HEK293 (cell line): Measurements from ENCODE around the gene GPR33.

Experiments
- CTCF ChIA-PET: fragments of 350-600 bp; formaldehyde crosslinking; extraction: SDS; loops from one replicate; lab custom pipeline; 2021; ENCODE audit warnings: antibody characterized with exemption; lab: Yijun Ruan, JAX
- POLR2A ChIA-PET: fragments of 300-600 bp; formaldehyde crosslinking; extraction: SDS; loops from one replicate; lab custom pipeline; 2020; ENCODE audit warnings: antibody characterized with exemption, inconsistent platforms; lab: Yijun Ruan, JAX
- H3K27ac ChIP-seq: fragments of 200-500 bp; sonication (Bioruptor generic); 2 replicates; pipeline ENCODE4 v1.5.1; 2014; ENCODE audit warnings: low read depth, low read length, control low read depth, inconsistent platforms; ENCODE audit errors: extremely low read depth
- H3K36me3 ChIP-seq, 2 experiments: fragments of 200-500 bp in 1 of 2; sonication (Bioruptor generic) in 1 of 2; 1 replicate in 1 of 2; 2 replicates in 1 of 2; pipeline ENCODE4 v1.5.1; 2014 to 2017; ENCODE audit warnings: inconsistent platforms in 2 of 2, low read length in 2 of 2; ENCODE audit not compliant: control insufficient read depth in 2 of 2, insufficient read depth in 1 of 2
- H3K4me1 ChIP-seq: fragments of 200-500 bp; sonication (Bioruptor generic); 2 replicates; pipeline ENCODE4 v1.5.1; 2014; ENCODE audit warnings: mild to moderate bottlenecking, low read length, inconsistent platforms; ENCODE audit not compliant: control insufficient read depth, insufficient read depth
- H3K4me3 ChIP-seq: 2 replicates; pipeline ENCODE4 v1.5.1; 2011; ENCODE audit warnings: low read depth, mild to moderate bottlenecking, control low read depth, low read length, moderate library complexity
- H3K9me3 ChIP-seq: fragments of 200-500 bp; sonication (Bioruptor generic); 2 replicates; pipeline ENCODE4 v1.5.1; 2014; ENCODE audit warnings: low read depth, low read length, inconsistent platforms; ENCODE audit not compliant: control insufficient read depth, insufficient read depth
- GLIS1 ChIP-seq: fragments of 450-650 bp; formaldehyde crosslinking; IDR thresholded peaks from 2 replicates; pipeline ENCODE4 v1.5.1; 2016; ENCODE audit warnings: missing biosample characterization, missing genetic modification characterization
- KLF9 ChIP-seq: fragments of 450-650 bp; formaldehyde crosslinking; IDR thresholded peaks from 2 replicates; pipeline ENCODE4 v1.5.1; 2016; ENCODE audit warnings: missing biosample characterization, missing genetic modification characterization, low read depth
- OSR2 ChIP-seq: fragments of 450-650 bp; formaldehyde crosslinking; IDR thresholded peaks from 2 replicates; pipeline ENCODE4 v1.5.1; 2016; ENCODE audit warnings: missing biosample characterization, missing genetic modification characterization
- PBX3 ChIP-seq: sonication (generic); formaldehyde crosslinking; IDR thresholded peaks from 2 replicates; pipeline ENCODE4 v1.8.1; 2022; ENCODE audit warnings: mild to moderate bottlenecking, moderate library complexity, missing genetic modification reagents
- REPIN1 ChIP-seq: fragments of 450-650 bp; formaldehyde crosslinking; IDR thresholded peaks from 2 replicates; pipeline ENCODE4 v1.5.1; 2017; ENCODE audit warnings: missing biosample characterization, missing genetic modification characterization, low read depth
- ZBTB10 ChIP-seq: fragments of 450-650 bp; formaldehyde crosslinking; IDR thresholded peaks from 2 replicates; pipeline ENCODE4 v1.5.1; 2016; ENCODE audit warnings: missing biosample characterization, missing genetic modification characterization
- ZBTB26 ChIP-seq: fragments of 450-650 bp; formaldehyde crosslinking; optimal IDR thresholded peaks from 2 replicates; pipeline ENCODE3; 2016; ENCODE audit warnings: missing biosample characterization, mild to moderate bottlenecking, missing genetic modification characterization
- ZBTB8A ChIP-seq: fragments of 450-650 bp; formaldehyde crosslinking; IDR thresholded peaks from 2 replicates; pipeline ENCODE4 v1.5.1; 2016; ENCODE audit warnings: missing biosample characterization, missing genetic modification characterization
- ZNF133 ChIP-seq: fragments of 450-650 bp; formaldehyde crosslinking; IDR thresholded peaks from 2 replicates; pipeline ENCODE4 v1.5.1; 2016; ENCODE audit warnings: missing biosample characterization, missing genetic modification characterization
- ZNF221 ChIP-seq: fragments of 450-650 bp; formaldehyde crosslinking; IDR thresholded peaks from 2 replicates; pipeline ENCODE4 v1.5.1; 2017; ENCODE audit warnings: missing biosample characterization, missing genetic modification characterization, borderline replicate concordance
- ZNF223 ChIP-seq: fragments of 450-650 bp; formaldehyde crosslinking; IDR thresholded peaks from 2 replicates; pipeline ENCODE4 v1.5.1; 2016; ENCODE audit warnings: missing biosample characterization, missing genetic modification characterization
- ZNF324 ChIP-seq: fragments of 450-650 bp; formaldehyde crosslinking; IDR thresholded peaks from 2 replicates; pipeline ENCODE4 v1.5.1; 2016; ENCODE audit warnings: missing biosample characterization, missing genetic modification characterization
- ZNF677 ChIP-seq: fragments of 450-650 bp; IDR thresholded peaks from 2 replicates; pipeline ENCODE4 v1.5.0; 2018; ENCODE audit warnings: missing biosample characterization, mild to moderate bottlenecking, missing genetic modification characterization, moderate library complexity
- ZSCAN30 ChIP-seq: fragments of 450-650 bp; IDR thresholded peaks from 2 replicates; pipeline ENCODE4 v1.5.1; 2018; ENCODE audit warnings: missing biosample characterization, mild to moderate bottlenecking, missing genetic modification characterization, moderate library complexity
- TF ChIP-seq, protein P1 (sequence below): fragments of 450-650 bp; formaldehyde crosslinking; IDR thresholded peaks from 2 replicates; pipeline ENCODE4 v1.5.1; 2016; ENCODE audit warnings: missing biosample characterization, missing genetic modification characterization

Gene GPR33

DNA sequence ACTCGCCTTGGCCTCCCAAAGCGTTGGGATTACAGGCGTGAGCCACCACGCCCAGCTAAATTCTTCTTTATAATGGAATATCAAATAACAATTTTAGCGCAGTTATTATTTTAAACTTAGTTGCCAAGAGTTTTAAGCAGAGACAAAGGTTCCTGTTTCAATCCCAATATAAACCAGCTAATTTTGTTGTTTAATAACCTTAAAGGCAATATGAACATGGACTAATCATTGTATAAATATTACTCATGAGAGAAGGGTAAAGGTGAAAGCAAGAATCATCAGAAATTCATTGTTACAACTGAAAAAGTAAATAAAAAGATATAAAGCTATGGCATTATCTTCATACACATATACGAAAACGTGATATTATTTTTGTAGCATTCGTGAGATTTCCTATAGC is 38.7 kb downstream of the GPR33 start (continued):
- TF ChIP-seq ZBTB10 (tag by site-specific recombination) (no peak), ZNF223 (tag by site-specific recombination) (no peak)

DNA sequence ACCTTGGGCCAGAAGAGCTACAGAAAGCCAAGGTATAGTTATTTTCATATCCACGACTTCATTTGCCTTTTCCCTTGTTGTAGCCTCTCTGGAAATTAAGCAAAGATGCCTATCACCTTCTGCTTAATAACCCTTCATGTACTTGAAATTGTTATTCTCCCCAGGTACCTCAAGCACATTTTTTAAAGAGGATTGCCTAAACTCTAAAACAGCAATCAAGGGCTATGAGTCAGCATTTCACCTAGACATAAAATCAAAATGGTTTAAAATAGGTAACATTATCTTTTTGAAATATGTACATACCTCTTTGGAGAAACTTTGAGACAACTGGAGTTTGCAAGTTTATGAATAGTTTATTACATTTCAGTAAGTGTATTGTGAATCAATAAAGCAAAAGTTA is 42.1 kb downstream of the GPR33 start:
- POLR2A ChIA-PET, result no interaction called here
- H3K27ac ChIP-seq, result no peak overlapping the region
- peaks cover 12 to 19% of the 10 kb centered on the region in 2 experiments for H3K36me3 ChIP-seq
- TF ChIP-seq ZNF133 (tag by site-specific recombination), result no peak
- TF ChIP-seq PBX3 (CRISPR knock-in tag), result no peak
- TF ChIP-seq, protein P1, sequence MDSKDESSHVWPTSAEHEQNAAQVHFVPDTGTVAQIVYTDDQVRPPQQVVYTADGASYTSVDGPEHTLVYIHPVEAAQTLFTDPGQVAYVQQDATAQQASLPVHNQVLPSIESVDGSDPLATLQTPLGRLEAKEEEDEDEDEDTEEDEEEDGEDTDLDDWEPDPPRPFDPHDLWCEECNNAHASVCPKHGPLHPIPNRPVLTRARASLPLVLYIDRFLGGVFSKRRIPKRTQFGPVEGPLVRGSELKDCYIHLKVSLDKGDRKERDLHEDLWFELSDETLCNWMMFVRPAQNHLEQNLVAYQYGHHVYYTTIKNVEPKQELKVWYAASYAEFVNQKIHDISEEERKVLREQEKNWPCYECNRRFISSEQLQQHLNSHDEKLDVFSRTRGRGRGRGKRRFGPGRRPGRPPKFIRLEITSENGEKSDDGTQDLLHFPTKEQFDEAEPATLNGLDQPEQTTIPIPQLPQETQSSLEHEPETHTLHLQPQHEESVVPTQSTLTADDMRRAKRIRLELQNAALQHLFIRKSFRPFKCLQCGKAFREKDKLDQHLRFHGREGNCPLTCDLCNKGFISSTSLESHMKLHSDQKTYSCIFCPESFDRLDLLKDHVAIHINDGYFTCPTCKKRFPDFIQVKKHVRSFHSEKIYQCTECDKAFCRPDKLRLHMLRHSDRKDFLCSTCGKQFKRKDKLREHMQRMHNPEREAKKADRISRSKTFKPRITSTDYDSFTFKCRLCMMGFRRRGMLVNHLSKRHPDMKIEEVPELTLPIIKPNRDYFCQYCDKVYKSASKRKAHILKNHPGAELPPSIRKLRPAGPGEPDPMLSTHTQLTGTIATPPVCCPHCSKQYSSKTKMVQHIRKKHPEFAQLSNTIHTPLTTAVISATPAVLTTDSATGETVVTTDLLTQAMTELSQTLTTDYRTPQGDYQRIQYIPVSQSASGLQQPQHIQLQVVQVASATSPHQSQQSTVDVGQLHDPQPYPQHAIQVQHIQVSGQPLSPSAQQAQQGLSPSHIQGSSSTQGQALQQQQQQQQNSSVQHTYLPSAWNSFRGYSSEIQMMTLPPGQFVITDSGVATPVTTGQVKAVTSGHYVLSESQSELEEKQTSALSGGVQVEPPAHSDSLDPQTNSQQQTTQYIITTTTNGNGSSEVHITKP (tag by site-specific recombination), result no peak
- TF ChIP-seq KLF9 (tag by site-specific recombination), result no peak
- H3K4me1 ChIP-seq, result no peaks in the 10 kb centered on the region
- H3K9me3 ChIP-seq, result no peaks in the 10 kb centered on the region
- CTCF ChIA-PET, result interaction anchor here (0.7 to 1.0 kb wide), 2 partner anchors 9 to 417 kb away, joined by 3 read pairs; no protein-coding TSS in a partner anchor
- H3K4me3 ChIP-seq, result no peak overlapping the region

DNA sequence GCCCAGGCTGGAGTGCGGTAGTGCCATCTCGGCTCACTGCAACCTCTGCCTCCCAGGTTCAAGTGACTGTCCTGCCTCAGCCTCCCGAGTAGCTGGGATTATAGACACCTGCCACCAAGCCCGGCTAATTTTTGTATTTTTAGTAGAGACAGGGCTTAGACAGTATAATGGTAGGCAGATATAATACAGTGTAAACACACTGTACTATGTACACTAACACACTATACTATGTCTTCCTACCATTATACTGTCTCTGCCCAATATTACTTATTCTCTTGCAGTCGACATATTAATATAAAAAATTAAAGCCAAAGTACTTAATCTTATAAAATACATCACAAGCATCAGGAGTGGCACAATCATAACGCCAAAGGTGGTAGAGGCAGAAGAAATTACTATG is 45.6 kb downstream of the GPR33 start:
- Histone ChIP-seq H3K9me3 (no peaks in the 10 kb centered on the region), H3K27ac (no peak overlapping the region), H3K4me1 (no peaks in the 10 kb centered on the region), H3K4me3 (no peak overlapping the region), H3K36me3 (peaks cover 4% of the 10 kb centered on the region in 2 experiments; a peak in 2 of 3 replicates)
- POLR2A ChIA-PET, result interaction anchor here (1.1 kb wide), 1 partner anchor 21 kb away, joined by 5 read pairs; the partner anchor contains the start of gene HEATR5A
- CTCF ChIA-PET, result interaction anchor here (0.7 kb wide), 1 partner anchor 494 kb away, joined by 3 read pairs; no protein-coding TSS in a partner anchor
- no peak for TF ChIP-seq ZNF221
- TF ChIP-seq GLIS1 (tag by site-specific recombination), result no peak
- TF ChIP-seq ZBTB26 (tag by site-specific recombination), result no peak
- TF ChIP-seq REPIN1 (tag by site-specific recombination), result no peak
- TF ChIP-seq ZNF324 (tag by site-specific recombination), result no peak
- TF ChIP-seq ZBTB8A (tag by site-specific recombination), result no peak
- TF ChIP-seq ZNF677, result no peak
- TF ChIP-seq OSR2 (tag by site-specific recombination), result no peak
- no peak for TF ChIP-seq ZSCAN30 (tag by site-specific recombination)
